WERI-Rb-1 (cell line): ENCODE results near the gene SAMD14.
A peak's percentile ranks its signal among the peaks of the same experiment; 100 is the strongest.

ENCODE experiments used
- DNase-seq: peaks from one replicate; pipeline ENCODE4 v3.0.0-alpha.2; 2020
- H3K27ac ChIP-seq: fragments of 250-450 bp; sonication (Bioruptor Pico); 2 replicates; pipeline ENCODE4 v1.5.1; 2020; ENCODE audit warnings: mild to moderate bottlenecking, moderate library complexity
- H3K27me3 ChIP-seq: fragments of 250-450 bp; sonication (Bioruptor Pico); 2 replicates; pipeline ENCODE4 v1.5.1; 2021; ENCODE audit warnings: mild to moderate bottlenecking, low read depth, moderate library complexity; ENCODE audit not compliant: insufficient read depth, severe bottlenecking
- H3K36me3 ChIP-seq: fragments of 250-450 bp; sonication (Bioruptor Pico); 2 replicates; pipeline ENCODE4 v1.5.1; 2020; ENCODE audit warnings: mild to moderate bottlenecking, moderate library complexity
- H3K4me3 ChIP-seq: 2 replicates; pipeline ENCODE4 v1.5.1; 2011; ENCODE audit warnings: low read depth, mild to moderate bottlenecking, control low read depth, low read length
- H3K9me3 ChIP-seq: fragments of 250-450 bp; sonication (Bioruptor Pico); 2 replicates; pipeline ENCODE4 v1.5.1; 2021; ENCODE audit warnings: mild to moderate bottlenecking, moderate library complexity; ENCODE audit not compliant: severe bottlenecking
- TF ChIP-seq, protein P1 (sequence below): IDR thresholded peaks from 2 replicates; pipeline ENCODE4 v1.5.1; 2011; ENCODE audit warnings: low read depth, mild to moderate bottlenecking, control low read depth, inconsistent platforms, low read length

The SAMD14 gene

DNA sequence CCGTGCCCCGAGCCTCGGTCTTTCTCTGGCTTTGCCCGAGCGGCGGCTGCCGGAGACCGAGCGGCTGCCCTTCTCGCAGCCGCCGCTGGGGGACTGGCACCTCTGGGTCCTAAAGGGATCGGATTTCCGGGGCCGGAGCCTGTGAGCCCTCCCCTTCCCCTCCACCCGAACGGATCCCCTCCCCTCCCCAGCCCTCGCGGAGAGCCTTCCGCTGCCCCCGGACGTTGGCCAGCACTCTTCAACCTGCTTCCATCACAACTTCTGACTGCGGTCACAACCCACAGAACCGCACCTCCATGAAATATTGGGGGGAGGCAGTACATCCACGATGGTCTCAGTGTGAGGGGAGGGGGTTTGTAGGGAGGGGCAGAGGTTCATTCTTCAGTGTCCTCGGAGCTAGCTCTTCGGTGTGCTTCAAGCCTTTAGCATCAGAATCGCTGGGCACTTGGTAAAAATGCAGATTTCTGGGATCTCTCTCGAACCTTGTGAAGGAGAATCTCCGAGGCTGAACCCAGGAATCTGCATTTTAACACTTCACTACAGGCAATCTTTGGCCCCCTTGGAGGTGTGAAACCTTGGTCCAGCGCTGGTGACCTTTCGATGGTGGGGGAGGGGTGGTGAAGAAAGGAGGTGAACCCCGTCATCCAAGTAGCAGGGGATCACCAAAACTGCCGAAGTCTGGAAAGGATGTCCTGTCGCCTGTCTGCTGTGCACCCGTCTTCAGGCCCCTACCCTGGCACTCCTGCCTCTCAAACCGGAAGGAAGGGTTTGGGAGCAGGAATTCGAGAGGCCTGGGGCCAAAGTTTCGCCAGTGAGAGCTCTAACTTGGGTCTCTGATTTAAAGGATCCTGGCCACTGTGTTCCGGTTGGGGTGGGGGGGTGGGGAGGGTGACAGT lies 21.3 kb upstream of the SAMD14 start:
- Histone ChIP-seq H3K4me3 (peak overlapping the region; percentile 68), H3K27me3 (no peaks in the 10 kb centered on the region), H3K27ac (peak overlapping the region; percentile 93), H3K9me3 (no peaks in the 10 kb centered on the region), H3K36me3 (peaks cover 20% of the 10 kb centered on the region)
- TF ChIP-seq, protein P1, sequence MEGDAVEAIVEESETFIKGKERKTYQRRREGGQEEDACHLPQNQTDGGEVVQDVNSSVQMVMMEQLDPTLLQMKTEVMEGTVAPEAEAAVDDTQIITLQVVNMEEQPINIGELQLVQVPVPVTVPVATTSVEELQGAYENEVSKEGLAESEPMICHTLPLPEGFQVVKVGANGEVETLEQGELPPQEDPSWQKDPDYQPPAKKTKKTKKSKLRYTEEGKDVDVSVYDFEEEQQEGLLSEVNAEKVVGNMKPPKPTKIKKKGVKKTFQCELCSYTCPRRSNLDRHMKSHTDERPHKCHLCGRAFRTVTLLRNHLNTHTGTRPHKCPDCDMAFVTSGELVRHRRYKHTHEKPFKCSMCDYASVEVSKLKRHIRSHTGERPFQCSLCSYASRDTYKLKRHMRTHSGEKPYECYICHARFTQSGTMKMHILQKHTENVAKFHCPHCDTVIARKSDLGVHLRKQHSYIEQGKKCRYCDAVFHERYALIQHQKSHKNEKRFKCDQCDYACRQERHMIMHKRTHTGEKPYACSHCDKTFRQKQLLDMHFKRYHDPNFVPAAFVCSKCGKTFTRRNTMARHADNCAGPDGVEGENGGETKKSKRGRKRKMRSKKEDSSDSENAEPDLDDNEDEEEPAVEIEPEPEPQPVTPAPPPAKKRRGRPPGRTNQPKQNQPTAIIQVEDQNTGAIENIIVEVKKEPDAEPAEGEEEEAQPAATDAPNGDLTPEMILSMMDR: peak; percentile 76
- DNase-seq: peak; percentile 97

DNA sequence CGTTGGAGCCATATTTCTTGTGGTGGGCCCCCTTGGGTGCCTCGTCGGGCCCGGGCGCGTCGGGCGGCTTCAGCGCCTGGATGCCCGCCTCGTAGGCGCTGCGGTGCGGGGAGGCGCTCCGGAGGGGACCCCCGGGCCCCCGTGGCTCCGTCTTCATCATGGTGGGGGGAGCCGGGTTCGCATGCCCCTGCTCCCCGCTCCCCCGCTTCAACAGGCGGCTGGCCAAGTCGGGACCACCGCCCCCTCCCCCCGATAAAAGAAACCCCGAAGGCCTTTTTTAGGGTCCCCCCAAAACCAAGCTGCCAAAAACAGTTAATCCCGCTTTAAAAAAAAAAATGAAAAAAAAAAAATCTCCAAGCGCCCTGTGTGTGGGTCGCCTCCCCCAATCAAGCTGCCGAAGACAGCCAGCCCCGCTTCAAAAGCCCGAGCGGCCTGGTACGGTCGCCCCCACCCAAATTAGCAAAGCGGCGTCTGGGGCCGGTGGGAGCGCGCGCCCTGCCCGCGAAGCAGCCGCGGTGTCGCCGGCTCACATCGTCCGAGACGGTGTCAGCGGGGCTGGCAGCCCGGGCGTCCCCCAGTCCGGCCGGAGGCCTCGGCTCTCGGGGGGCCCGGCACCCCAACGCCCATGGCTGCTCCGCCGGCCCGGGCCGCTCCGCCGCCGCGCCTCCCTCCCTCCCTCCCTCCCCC lies 20.5 kb upstream of the SAMD14 start, which contains the start of gene PPP1R9B:
TSS of gene PPP1R9B (minus strand) at position 324 of the 687 bp plus-strand sequence. CDS start at position 160, 164 bp downstream.
- DNase-seq: no peak
- Histone ChIP-seq H3K36me3 (peaks cover 26% of the 10 kb centered on the region), H3K9me3 (no peaks in the 10 kb centered on the region), H3K27me3 (no peaks in the 10 kb centered on the region), H3K4me3 (peak within 1 kb of the TSS; percentile 68), H3K27ac (peak within 1 kb of the TSS; percentile 93)
- TF ChIP-seq, protein P1: no peak

DNA sequence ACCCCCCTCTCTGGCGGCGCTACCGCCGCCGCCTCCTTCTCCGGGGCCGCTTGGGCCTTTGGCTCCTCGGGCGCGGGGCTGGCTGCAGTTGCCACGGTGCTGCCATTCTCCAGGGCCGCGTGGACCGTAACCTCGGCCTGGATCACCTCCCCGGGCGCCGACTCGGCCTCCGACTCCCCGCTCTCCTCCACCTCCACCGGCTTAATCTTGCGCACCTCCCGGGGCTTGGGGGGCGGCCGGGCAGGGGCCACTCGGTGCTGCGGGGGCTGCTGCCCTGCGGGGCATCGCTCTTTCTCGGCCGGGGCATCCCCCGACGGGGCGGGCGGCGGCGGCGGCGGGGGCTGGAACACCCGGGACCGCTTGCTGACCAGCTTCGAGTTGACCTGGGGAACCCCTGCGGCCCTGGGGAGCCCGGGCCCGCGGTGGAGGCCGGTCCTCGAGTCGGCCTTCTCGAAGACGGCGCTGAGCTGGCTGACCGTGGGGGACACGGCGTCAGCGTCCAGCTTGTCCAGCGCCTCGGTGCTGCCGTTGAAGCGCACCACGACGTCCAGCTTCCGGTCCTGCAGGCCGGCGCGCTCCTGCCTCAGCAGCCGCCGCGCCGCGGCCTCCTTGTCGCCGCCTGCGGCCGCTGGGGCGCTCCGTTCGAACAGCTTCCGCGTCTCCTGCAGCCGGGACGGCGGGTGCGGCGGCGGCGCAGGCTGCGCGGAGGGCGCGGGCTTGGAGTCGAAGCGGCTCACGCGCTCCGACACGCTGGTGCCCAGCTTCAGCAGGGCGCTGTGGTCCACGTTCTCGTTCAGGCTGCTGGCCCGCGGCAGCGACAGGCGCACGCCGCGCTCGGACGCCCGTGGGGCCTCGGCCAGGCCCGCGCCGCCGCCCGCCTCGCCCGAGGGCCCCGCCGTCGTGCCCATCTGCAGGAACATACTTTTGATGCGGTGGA lies 19.7 kb upstream of the SAMD14 start:
- Histone ChIP-seq H3K4me3 (peak overlapping the region; percentile 68), H3K9me3 (no peaks in the 10 kb centered on the region), H3K36me3 (peaks cover 34% of the 10 kb centered on the region), H3K27ac (peak overlapping the region; percentile 93), H3K27me3 (no peaks in the 10 kb centered on the region)
- DNase-seq: peak; percentile 61
- TF ChIP-seq, protein P1: peak; percentile 22; the same call in 1 of the 2 replicates

DNA sequence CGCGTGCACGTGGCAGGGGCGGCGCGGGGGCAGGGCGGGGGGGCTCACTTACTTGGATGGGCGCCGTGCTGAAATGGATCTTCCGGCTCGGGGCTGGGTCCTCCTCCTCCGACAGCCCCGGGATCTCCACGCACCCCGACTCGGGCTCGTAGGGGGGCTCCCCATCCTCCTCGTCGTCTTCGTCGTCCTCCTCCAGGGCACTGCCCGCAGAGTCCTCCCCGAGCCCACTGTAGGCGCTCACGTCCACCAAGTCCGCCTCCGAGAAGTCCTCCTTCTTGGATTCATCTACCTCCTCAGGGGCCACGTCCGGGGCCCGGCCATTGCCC lies 19.1 kb upstream of the SAMD14 start:
- TF ChIP-seq, protein P1: no peak
- Histone ChIP-seq H3K27me3 (no peaks in the 10 kb centered on the region), H3K27ac (peak overlapping the region; percentile 47), H3K4me3 (peak overlapping the region; percentile 68), H3K9me3 (no peaks in the 10 kb centered on the region), H3K36me3 (peaks cover 40% of the 10 kb centered on the region)
- no peak for DNase-seq

DNA sequence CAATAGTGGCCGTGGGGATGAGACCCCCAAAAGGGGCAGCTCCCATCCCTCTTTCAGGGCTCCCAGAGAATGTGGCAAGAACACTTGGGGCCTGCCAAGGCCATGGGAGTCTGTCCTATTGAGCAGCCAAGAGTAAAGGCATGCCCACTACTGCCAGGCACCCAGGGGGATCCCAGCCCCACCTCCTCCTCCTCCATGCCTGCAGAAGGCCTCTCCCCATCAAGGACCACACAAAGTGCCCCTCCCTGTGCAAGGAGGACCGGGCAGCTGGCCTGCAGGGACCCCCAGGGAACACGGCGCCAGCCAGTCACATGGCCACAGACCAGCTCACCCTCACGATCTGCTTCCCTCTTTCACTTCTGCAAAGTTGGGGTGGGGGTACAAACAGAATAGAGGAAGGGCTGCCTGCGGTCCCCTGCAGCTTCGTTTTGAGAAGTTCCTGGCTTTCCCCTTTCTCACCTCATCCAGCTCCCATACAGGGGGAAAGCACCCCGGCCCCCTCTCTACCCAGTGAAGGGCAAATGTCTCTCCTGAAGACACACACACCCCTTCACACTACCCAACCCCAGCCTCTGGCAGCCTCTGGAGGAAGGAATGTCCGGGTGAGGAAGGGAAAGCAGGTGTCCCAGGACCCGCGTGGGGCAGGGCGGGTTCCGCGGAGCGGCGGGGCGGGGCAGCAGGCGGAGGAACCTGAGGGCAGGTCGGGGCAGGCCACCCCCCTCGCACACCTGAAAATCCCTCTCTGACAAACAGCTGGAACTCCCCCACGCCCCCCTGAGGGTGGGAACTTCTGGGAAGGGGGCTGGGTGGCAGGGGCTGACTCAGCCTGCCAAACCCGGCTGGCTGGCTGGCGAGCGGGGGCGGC lies 18.5 kb upstream of the SAMD14 start:
- peaks cover 46% of the 10 kb centered on the region for H3K36me3 ChIP-seq
- DNase-seq: no peak
- H3K9me3 ChIP-seq: no peaks in the 10 kb centered on the region
- H3K4me3 ChIP-seq: peak overlapping the region; percentile 68
- H3K27me3 ChIP-seq: no peaks in the 10 kb centered on the region
- peak overlapping the region; percentile 35; the same call in 1 of the 2 replicates for H3K27ac ChIP-seq
- TF ChIP-seq, protein P1: no peak
